HG03196 (cell line): ENCODE data around the gene ID3.
"Not testable (repeated sequence)": the region's sequence is repeated elsewhere in the genome, so short reads cannot be mapped to it uniquely, and the experiment has no call there.

Experiments
- ATAC-seq: cut with Tn5 transposase; IDR thresholded peaks from one replicate; pipeline ENCODE4 v1.9.1; 2021; ENCODE audit not compliant: unreplicated experiment

The ID3 gene

DNA sequence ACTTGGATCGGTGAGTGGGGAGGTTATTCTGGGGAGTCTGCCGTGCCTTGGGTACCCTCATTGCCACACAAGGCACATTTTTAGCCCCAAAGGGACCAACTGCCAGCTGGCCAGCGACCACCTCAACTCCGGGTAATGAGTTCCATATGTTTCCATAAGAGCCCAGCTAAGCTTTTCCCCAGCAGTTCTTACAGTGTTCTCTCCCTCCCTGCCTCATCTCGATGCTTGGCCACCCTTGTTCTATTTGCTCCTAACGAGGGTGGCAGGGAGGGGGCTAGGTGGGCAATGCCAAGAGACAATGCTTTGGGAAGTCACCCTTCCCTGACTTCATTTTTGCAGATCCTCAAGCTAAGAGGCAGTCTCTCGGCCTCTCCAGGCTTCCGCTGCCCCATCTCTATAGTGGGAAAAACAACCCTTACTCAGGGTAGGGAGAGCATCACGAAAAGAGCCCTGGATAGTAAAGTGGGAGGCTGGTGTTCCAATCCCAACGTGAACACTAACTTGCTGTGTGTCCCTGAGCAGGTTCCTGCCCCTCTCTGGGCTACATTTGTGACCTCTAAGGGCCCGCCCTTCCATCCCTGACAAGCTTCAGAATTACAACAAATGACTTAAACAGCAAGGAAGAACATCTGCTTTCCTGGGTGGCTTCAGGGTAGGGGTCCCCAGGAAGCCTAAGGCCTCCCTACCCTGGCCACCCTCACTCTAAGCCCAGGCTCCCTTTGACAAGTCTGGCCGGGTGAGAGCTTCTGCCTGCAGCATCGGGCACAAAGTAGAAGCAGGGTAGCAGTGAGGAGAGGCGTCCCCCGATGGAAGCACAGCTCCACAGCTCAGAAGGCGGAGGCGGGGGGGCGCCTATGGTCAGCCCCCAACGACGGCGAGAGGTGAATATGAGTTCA is 5.8 kb downstream of the ID3 start:
- ATAC-seq = no peak

GRCh38 chr1:23551849-23552248 is 7.5 kb downstream of the ID3 start:
- ATAC-seq = no peak

- ATAC-seq = no peak
These were observed 10.6 kb downstream of the ID3 start for GRCh38 chr1:23548704-23549143.

DNA sequence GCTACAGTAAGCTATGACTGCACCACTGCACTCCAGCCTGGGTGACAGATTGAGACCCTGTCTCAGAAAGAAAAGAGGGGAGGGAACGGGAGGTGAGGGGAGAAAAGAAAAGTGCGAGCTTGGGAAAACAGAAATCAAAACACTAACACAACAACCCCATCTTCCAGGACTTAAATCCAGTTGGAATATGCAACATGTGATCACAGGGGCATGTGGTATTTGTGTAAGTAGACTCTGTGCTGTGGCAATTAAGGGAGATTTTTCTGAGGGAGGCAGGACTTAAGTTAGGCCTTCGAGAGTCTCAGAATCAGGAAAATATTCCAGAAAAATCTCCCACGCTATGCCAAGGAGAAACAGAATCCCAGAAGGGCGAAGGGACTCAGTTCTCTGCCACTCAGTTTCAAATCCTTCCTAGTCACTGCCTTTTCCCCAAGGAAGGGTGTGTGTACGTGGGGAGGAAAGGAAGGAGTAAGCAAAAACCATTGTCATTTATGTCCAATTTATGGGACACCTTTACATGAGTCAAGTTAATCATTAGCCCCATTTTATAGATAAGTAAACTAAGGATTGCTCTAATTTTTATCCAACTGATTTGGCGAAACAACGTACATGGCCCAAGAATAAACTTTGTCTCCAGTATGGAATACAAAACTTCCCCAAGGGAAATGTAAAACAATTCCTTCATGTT is 12.3 kb downstream of the ID3 start:
- ATAC-seq = no peak

- no peak for ATAC-seq
These were observed 13.4 kb downstream of the ID3 start for GRCh38 chr1:23545851-23546250.

GRCh38 chr1:23544444-23545389 is 14.6 kb downstream of the ID3 start:
- ATAC-seq = no peak

DNA sequence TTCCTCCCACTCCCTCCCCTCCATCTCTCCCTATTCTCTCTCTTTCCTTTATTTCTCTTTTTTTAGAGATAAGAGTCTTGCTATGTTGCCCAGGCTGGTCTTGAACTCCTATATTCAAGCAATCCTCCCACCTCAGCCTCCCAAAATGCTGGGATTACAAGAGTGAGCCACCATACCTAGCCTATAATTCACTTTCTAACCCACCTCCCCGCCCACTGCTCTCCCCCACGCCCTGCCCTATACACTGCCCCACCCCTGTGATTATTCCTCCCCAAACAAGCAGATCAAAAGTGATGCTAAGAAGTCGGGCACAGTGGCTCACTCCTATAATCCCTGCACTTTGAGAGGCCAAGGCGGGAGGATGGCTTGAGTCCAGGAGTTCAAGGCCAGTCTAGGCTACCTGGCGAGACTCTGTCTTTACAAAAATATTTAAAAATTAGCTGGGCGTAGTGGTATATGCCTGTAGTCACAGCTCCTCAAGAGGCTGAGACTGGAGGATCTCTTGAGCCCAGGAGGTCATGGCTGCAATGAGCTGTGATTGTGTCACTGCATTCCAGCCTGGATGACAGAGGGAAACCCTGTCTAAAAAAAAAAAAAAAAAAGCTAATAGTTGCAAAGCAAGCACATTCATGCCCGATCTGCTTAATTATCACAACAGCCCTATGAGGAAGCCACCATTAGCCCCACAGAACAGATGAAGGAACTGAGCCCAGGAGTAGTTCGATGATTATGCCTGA is 15.4 kb downstream of the ID3 start:
- no peak for ATAC-seq

DNA sequence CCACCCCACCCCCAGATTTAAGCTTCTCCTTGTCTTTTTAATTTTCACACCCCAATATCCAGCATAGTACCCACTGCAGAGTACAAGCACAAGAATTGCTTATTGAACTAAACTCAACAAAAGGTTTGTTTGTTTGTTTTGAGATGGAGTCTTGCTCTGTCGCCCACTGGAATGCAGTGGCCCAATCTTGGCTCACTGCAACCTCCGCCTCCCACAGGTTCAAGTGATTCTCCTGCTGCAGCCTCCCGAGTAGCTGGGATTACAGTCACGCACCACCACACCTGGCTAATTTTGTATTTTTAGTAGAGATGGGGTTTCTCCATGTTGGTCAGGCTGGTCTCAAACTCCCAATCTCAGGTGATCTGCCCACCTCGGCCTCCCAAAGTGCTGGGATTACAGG is 16.4 kb downstream of the ID3 start:
- not testable (repeated sequence) for ATAC-seq

DNA sequence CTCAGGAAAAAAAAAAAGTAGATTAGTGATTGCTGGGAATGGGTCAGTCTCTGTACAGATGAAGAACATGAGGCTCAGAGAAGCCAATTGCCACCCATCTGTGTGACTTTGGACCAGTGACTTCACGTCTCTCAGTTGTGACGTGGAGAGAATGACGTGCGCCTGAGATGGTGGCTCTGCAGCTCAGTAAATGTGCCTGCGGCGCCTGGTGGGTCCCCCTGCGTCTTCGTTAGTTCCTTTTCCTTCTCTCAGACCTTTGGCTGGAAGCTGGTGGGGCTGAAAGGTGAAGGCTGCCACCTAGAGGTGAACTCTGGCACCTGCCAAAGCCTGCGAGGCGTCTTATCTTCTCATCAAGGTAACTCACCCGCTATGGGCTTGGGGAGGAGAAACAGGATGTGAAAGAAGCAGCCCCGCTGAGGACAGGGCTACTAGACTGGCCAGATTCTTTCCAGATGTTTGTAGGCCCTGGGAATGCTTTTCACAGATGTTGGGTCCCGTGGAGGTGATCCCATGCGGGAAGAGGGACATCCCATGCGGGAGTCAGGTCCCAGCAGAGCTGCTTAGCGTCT is 19.5 kb downstream of the ID3 start:
- peak; percentile 77 for ATAC-seq

DNA sequence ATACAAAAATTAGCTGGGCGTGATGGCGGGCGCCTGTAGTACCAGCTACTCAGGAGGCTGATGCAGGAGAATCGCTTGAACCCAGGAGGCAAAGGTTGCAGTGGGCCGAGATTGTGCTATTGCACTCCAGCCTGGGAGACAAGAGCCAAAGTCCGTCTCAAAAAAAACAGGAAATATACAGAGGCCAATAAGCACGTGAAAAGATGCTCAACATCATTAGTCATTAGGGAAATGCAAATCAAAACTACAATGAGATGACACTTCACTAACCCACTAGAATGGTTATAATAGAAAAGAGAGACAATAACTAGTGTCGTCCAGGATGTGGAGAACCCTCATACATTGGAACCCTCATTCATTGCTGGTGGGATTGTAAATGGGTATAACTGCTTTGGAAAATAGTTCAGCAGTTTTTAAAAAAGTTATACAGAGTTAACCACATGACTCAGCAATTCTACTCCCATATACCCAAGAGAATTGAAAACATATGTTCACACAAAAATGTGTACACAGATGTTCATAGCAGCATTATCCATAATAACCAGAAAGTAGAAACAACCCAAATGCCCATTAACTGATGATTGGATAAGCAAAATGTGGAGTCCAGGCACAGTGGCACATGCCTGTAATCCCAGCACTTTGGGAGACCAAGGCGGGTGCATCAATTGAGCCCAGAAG is 21.9 kb downstream of the ID3 start:
- ATAC-seq = no peak

GRCh38 chr1:23533246-23534023 is 25.9 kb downstream of the ID3 start:
- ATAC-seq = no peak

GRCh38 chr1:23531562-23532094 is 27.7 kb downstream of the ID3 start:
- no peak for ATAC-seq

DNA sequence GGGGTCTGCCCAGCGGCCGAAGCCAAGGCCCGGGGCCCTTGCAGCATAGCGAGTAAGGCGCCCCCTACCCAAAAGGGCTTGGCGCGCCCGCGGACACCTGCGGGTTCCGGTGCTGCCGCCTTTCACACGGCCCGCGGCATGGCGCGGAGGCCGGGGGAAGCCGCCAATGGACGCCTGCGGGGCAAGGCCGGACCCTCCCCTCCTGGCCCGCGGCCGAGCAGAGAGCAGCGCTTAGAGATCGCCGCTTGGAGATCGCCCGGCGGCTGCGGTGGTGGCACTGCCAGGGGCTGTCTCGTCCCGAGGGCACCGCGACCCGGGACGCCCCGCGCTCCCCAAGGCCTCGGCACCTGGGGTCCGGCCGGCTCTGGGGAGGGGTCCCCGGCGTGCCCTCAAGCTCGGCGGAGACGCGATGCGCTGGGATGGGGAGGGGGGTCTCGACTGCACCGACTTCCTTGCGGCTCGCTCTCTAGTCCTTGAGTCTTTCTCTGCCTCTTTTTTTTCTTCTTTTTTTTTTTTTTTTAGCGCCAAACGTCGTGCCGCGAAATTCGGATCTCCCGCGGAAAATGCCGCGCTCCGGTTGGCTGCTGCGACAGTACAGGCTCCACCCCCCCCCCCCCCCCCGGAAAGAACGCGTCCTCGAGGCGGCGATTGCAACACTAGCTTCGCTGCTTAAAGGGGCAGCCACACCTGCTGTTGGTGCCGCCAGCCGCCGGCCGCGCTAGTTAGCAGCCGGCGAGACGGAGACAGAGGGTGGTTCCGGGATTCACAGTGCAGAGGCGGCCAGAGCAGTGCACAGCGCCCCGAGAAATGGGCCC is 28.3 kb downstream of the ID3 start, which contains the start of gene E2F2:
E2F2 (minus strand) TSS at position 487 of the 815 bp plus-strand sequence; CDS start at position 47, 440 bp downstream.
- ATAC-seq = peak; percentile 43

- ATAC-seq = no peak
These were observed 29.1 kb downstream of the ID3 start for GRCh38 chr1:23530087-23530746.

DNA sequence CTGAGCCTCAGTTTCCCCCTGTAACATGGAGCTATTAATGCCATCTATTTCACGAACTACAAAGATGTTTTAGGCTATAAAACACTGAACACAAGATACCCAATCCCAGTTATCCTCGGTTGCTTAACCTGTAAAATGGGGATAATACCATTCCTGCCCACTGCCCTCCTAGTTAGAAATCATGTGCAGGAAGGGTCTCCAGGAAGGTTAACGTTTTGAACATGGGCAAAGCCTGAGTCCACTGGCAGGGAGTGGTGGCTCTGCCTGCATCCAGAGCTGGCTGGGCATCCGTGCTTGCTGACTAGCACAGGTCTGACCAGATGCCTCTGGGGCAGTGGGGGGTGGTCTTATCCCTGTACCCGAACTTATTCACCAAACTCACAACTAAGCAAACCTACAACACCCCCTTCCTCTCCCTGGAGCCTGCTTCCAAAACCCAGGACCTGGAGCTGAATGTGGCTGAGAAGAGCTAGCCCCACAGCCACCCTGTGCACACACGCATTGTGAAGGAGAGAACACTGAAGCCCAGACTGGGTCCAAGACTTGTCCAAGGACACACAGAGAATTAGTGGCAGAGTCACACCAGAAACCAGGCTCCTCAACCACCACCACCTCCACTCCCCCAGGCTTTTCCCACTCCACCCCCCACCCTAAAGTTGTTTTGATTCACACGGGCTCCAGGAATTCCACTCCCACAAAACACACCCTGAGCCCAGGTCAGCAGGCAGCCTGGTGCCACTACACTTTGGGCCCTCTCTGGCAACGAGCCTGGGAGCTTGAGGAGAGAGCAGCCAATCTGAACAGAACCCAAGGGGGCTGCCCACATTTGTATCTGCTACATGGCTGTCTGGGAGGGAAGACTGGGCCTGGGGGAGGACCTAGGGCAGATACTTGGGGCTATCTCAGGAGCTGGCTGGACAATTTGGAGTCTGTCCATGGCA is 29.9 kb downstream of the ID3 start:
- no peak for ATAC-seq
